NB4 (cell line): ENCODE measurements around the gene NR1H4.

Source experiments
- CTCF ChIP-seq: IDR thresholded peaks from one replicate; pipeline ENCODE4 v1.5.1; 2012; ENCODE audit warnings: low read depth, low read length
- MYC ChIP-seq: IDR thresholded peaks from 2 replicates; pipeline ENCODE4 v1.6.1; 2011; ENCODE audit warnings: low read depth, low read length
- POLR2A ChIP-seq: IDR thresholded peaks from 2 replicates; pipeline ENCODE4 v1.6.1; 2011; ENCODE audit warnings: mild to moderate bottlenecking; ENCODE audit not compliant: insufficient read length; ENCODE audit errors: extremely low read depth

DNA sequence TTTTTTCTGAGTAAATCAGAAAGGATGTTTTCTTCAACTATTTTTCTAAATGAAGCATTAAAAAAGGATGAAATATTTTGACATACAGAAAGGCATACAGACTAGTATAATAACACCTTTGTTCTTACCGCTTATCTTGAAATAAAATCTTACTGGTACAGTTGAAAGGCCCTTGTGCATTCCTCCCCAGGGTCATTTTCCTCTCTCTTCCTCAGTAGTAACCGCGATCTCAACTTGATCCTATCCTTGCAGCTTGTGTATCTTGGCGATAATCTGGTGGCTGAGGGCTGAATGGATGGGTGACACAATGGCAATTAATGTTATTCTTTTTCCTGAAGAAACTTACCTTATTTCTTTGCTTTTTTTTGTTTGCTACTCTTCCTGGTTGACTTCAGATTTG lies 118.3 kb downstream of the NR1H4 start:
- TF ChIP-seq POLR2A, result no peak
- TF ChIP-seq CTCF, result no peak
- TF ChIP-seq MYC, result no peak
